Aortic smooth muscle cell (primary cell): ENCODE data around the gene EML3. TPM values are rescaled to one million over a fixed set of nuclear protein-coding genes. Genes with fewer than 3 reads are reported as not detected.

Source experiments
- total RNA-seq: library from RNA; depleted of rRNA; stranded (reverse); fragments of >200 nt; gene quantifications from 2 replicates; pipeline ENCODE4 v1.2.3, GENCODE V29; 2014

Gene EML3, protein sequence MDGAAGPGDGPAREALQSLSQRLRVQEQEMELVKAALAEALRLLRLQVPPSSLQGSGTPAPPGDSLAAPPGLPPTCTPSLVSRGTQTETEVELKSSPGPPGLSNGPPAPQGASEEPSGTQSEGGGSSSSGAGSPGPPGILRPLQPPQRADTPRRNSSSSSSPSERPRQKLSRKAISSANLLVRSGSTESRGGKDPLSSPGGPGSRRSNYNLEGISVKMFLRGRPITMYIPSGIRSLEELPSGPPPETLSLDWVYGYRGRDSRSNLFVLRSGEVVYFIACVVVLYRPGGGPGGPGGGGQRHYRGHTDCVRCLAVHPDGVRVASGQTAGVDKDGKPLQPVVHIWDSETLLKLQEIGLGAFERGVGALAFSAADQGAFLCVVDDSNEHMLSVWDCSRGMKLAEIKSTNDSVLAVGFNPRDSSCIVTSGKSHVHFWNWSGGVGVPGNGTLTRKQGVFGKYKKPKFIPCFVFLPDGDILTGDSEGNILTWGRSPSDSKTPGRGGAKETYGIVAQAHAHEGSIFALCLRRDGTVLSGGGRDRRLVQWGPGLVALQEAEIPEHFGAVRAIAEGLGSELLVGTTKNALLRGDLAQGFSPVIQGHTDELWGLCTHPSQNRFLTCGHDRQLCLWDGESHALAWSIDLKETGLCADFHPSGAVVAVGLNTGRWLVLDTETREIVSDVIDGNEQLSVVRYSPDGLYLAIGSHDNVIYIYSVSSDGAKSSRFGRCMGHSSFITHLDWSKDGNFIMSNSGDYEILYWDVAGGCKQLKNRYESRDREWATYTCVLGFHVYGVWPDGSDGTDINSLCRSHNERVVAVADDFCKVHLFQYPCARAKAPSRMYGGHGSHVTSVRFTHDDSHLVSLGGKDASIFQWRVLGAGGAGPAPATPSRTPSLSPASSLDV
- total RNA-seq: 20.9 and 25.7 TPM in 2 replicates

DNA sequence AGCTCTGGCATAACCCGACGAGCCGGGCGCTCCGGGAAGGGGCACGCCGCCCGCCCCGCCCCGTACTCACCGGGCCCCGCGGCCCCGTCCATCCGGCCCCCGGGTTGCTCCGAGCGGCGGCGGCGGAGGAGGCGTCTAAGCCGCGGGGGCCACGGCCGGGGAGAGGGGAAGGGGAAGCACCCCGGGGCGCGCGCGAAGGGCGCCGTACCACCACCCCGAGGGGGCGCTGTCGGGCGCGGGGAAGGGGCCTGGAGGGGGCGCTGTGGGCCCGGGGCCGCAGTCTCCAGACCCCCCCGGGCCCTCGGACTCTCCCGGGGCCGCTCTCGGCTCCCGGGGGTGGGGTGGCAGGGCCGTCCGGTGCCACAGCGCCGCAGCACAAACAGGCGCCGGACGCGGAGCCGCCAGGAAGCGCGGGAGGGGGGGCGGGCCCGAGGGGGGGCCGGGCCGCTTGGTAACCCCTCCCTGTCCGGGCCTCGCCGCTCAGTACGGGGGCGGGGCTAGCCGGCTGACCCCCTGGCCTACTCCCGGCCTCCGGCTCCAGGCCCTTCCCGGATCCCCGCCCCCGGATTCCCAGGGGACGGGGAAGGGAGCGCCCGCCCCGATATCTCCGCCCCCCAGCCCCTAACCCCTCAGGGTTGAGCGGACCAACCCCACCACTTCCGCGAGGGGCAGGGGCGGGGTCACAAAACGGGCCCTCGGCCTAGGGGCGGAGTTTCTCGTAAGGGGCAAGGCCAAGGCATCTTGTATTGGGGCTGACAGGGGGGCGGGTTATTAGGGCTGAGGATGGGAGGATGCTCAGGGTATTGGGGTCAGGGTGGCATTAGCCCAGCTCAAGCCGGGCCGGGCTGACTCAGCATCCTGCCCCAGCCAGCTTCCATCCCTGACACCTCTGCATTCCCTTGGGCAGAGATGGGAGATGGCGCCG is at the start of gene EML3, which contains the start of gene ROM1:
Gene EML3, minus strand, starts transcription at position 410 of the 925 bp plus-strand sequence. Its CDS starts 318 bp downstream, at position 92.
Gene ROM1, plus strand, starts transcription at position 892 of the 925 bp plus-strand sequence. Its CDS starts 25 bp downstream, at position 917.

GRCh38 chr11:62645946-62646824 is 33.6 kb upstream of the EML3 start, which contains the start of gene GANAB:
Gene GANAB (minus strand): TSS chr11:62646613. CDS start chr11:62646599, 14 bp downstream.

DNA sequence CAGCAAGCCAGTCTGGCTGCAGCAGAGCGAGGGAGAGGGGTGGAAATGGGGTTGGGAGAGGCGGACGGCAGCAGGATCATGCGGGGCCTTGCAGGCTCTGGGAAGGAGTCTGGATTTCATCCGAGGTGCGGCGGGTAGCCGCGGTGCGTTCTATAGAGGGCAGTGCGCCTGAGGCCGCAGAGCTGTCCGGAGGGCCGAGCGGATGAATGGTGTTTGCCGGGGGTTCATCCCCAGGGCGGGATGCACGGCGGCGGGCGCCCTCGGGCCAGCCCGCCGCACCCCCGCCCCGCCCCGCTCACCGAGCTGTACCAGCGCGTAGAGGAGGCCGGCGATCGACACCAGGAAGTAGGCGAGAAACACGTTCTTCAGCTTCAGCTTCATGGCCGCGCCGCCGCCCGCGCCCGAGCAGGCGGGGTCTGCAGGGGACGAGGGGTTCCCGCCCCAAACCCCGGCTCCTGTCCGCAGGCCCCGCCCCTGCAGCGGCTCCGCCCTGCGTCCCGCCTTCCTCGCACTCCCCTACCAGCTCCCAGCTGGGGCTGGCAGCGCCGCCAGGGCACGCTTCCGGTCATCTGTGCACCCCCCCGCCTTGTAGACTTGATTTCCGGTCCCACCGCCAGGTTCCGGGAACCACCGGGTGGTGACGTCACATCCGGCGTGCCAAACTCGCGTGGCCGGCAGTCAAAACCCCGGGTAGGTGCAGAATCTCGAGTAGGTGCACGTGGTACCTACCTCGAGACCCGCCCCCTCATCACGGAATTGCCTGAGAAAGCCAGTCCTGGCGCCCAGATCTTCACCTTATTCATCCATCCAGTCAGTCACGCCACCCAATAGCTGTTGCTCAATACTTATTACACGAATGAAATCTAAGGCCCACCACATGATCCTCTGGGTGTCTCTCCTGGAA is 9.2 kb upstream of the EML3 start, which contains the start of gene B3GAT3:
Gene B3GAT3, minus strand, starts transcription at position 420 of the 904 bp plus-strand sequence. Its CDS starts 39 bp downstream, at position 381.

GRCh38 chr11:62601372-62602140 is 11.0 kb downstream of the EML3 start, which contains the start of gene MTA2:
Gene MTA2 (minus strand): TSS chr11:62601865. CDS start chr11:62601450, 415 bp downstream.

GRCh38 chr11:62591448-62592145 is 21.0 kb downstream of the EML3 start, which contains the start of gene TUT1:
Gene TUT1 (minus strand): TSS chr11:62591523. CDS start chr11:62591485, 38 bp downstream.

GRCh38 chr11:62573592-62574362 is 38.8 kb downstream of the EML3 start, which contains the start of gene EEF1G:
Gene EEF1G (minus strand): TSS chr11:62573891. CDS start chr11:62573842, 49 bp downstream.

Other genes with a start within 250 kb of the EML3 start
- not detected in 2 replicates for gene SCGB1A1, start 193.7 kb downstream of the EML3 start, total RNA-seq
- 643 and 750 TPM in 2 replicates for gene AHNAK, start 66.0 kb downstream of the EML3 start, total RNA-seq
- gene EEF1G, start 38.9 kb downstream of the EML3 start, total RNA-seq: 1,386 and 1,416 TPM in 2 replicates
- 5.4 and 6.4 TPM in 2 replicates for gene TUT1, start 21.3 kb downstream of the EML3 start, total RNA-seq
- gene MTA2, start 10.9 kb downstream of the EML3 start, total RNA-seq: 102 and 120 TPM in 2 replicates
- 10.3 and 10.6 TPM in 2 replicates for gene ROM1, start 482 bp upstream of the EML3 start, total RNA-seq
- gene B3GAT3, start 9.2 kb upstream of the EML3 start, total RNA-seq: 32.6 and 39.9 TPM in 2 replicates
- 243 and 244 TPM in 2 replicates for gene GANAB, start 33.8 kb upstream of the EML3 start, total RNA-seq
- gene INTS5, start 40.5 kb upstream of the EML3 start, total RNA-seq: 16.8 and 22.2 TPM in 2 replicates
- 32.3 and 46.8 TPM in 2 replicates for gene C11orf98, start 52.4 kb upstream of the EML3 start, total RNA-seq
- 4.9 and 9.1 TPM in 2 replicates for gene CSKMT, start 52.5 kb upstream of the EML3 start, total RNA-seq
- 11.9 and 15.1 TPM in 2 replicates for gene UQCC3, start 58.9 kb upstream of the EML3 start, total RNA-seq
- gene LBHD1, start 59.5 kb upstream of the EML3 start, total RNA-seq: 2.4 and 2.8 TPM in 2 replicates
- gene UBXN1, start 66.3 kb upstream of the EML3 start, total RNA-seq: 134 and 158 TPM in 2 replicates
- 3.3 and 3.4 TPM in 2 replicates for gene LRRN4CL, start 76.8 kb upstream of the EML3 start, total RNA-seq
- 57.1 and 67.2 TPM in 2 replicates for gene BSCL2, start 94.6 kb upstream of the EML3 start, total RNA-seq
- gene GNG3, start 94.9 kb upstream of the EML3 start, total RNA-seq: not detected in 2 replicates
- gene HNRNPUL2, start 114.7 kb upstream of the EML3 start, total RNA-seq: 12.6 and 14.9 TPM in 2 replicates
- gene TTC9C, start 115.7 kb upstream of the EML3 start, total RNA-seq: 28.5 and 31.1 TPM in 2 replicates
- 11.0 and 11.2 TPM in 2 replicates for gene ZBTB3, start 141.4 kb upstream of the EML3 start, total RNA-seq
- gene POLR2G, start 148.8 kb upstream of the EML3 start, total RNA-seq: 97.0 and 98.7 TPM in 2 replicates
- 16.2 and 17.6 TPM in 2 replicates for gene TAF6L, start 158.6 kb upstream of the EML3 start, total RNA-seq
- 24.3 and 24.4 TPM in 2 replicates for gene TMEM179B, start 174.6 kb upstream of the EML3 start, total RNA-seq
- gene TMEM223, start 179.2 kb upstream of the EML3 start, total RNA-seq: 13.2 and 15.1 TPM in 2 replicates
- 15.5 and 21.6 TPM in 2 replicates for gene NXF1, start 192.7 kb upstream of the EML3 start, total RNA-seq
- 41.7 and 42.4 TPM in 2 replicates for gene STX5, start 219.3 kb upstream of the EML3 start, total RNA-seq
- gene TEX54, start 220.1 kb upstream of the EML3 start, total RNA-seq: not detected in 2 replicates
- 31.3 and 49.8 TPM in 2 replicates for gene WDR74, start 226.8 kb upstream of the EML3 start, total RNA-seq